ENCODE measurements around the gene RAB3GAP2.
A peak's percentile ranks its signal among the peaks of the same experiment; 100 is the strongest.
"Not testable (repeated sequence)": the region's sequence is repeated elsewhere in the genome, so short reads cannot be mapped to it uniquely, and the experiment has no call there.

RAB3GAP2 gene

DNA sequence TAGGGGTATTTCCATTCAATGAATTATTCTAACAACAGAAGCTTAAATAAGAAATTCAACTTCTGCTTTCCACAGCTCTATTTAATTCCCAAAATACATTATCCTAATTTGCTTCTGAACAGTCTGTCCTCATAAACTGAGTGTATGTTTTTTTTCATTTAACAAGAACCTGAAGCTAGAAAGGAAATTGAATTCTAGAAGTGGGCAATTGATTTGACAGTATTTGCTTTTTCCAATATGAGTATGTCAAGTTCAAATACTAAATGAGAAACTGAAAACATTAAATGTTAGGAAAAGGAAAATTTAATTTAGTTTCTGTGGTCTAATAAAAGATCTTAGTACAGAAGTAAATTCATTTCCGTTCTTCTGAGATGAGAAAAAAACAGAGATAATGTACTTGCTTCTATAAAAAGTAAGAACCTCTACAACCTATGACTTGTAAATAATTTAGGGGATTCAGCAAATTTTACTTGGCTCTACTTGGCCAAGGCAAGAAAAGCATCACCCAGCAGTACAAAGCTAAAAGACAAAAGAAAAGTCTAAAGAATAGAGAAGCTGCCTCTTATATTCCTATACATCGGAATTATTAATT lies 31.1 kb downstream of the RAB3GAP2 start:
- DNase-seq (ENCODE audit: extremely low spot score, insufficient read length, low read depth) (no peak), FAIRE-seq (peak; percentile 65)

- no peak for DNase-seq (ENCODE audit: extremely low spot score, insufficient read length, low read depth)
- FAIRE-seq, result no peak
Measured at GRCh38 chr1:220239966-220240365, 32.3 kb downstream of the RAB3GAP2 start.

DNA sequence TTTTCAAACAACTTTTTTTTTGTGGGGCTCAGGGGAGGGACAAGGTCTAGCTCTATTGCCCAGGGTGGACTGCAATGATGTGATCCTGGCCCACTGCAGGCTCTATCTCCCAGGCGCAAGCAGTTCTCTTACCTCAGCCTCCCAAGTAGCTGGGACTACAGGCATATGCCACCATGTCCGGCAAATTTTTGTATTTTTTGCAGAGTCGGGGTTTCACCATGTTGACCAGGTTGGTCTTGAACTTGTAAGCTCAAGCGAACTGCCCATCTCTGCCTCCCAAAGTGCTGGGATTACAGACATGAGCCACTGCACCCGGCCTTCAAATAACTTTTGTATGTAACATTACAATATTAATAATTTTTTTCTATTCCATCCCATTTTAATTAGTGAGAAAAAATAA lies 33.0 kb downstream of the RAB3GAP2 start:
- FAIRE-seq (no peak), DNase-seq (ENCODE audit: extremely low spot score, insufficient read length, low read depth) (no peak)

DNA sequence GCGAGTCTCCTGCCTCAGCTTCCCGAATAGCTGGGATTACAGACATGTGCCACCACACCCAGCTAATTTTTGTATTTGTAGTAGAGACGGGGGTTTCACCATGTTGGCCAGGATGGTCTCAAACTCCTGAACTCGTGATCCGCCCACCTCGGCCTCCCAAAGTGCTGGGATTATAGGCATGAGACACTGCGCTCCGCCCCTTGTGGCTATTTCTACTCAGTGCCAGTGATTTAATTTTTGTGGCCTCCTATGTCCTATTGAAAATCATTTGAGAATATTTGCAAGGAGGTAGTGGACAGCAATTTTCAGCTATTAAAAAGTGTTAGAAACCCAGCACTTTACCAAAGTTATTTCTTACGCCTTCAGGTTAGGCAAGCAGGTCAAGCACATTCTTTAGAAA lies 36.0 kb downstream of the RAB3GAP2 start:
- not testable (repeated sequence) for DNase-seq (ENCODE audit: extremely low spot score, insufficient read length, low read depth); FAIRE-seq

DNA sequence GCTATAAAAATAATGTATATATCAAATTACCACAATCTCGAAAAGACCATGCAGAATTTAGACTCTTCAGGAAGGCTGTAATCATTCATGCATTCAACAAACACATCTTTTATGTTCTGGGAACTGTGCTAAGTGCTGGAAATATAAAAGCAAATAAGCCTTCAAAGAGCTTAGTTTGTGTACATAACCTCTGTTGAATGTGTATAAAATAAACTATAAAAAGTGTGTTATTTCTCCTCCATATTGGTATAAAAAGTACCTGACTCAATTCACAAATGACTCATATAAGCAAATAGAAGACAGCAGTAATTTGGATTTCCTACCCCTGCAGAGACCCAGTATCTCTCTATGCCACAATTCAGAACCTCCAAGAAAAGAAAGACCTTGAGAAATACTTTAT lies 36.8 kb downstream of the RAB3GAP2 start:
- FAIRE-seq, result no peak
- DNase-seq (ENCODE audit: extremely low spot score, insufficient read length, low read depth), result no peak

DNA sequence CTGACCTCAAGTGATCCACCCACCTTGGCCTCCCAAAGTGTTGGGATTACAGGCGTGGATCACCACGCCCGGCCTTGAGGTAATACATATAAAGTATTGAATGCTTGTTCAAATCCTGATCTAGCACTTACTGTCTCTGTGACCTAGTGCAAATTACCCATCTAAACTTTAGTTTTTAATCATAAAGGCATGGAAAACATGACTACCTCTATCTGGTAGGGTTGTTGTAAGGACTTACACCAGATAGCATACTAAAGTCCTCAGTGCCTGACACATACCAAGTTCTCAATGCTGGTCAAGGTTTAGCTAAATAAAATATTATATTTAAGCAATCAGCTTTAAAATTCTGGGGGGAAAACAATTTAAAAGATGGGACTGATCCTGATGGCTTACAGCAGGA lies 38.3 kb downstream of the RAB3GAP2 start:
- DNase-seq (ENCODE audit: extremely low spot score, insufficient read length, low read depth) (no peak), FAIRE-seq (no peak)

- DNase-seq (ENCODE audit: extremely low spot score, insufficient read length, low read depth), result no peak
- no peak for FAIRE-seq
Measured at GRCh38 chr1:220229771-220230170, 42.5 kb downstream of the RAB3GAP2 start.

DNA sequence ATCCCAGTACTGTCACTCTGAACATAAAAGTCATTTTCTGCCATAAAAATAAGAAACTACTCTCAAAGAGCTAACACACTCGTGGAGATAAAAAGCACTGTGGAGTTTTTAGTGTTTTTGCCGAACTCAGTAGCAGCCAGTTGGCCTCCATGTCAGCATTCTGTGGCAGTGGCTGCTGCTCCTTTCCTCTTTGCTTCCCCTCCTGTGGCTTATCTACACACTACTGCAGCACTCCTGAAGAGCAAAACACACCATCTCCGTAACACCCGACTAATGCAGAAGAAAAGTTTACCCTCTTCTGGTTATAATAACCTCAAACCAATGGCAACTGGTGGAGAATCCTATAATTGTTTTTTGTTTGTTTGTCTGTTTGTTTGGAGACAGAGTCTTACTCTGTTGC lies 44.9 kb downstream of the RAB3GAP2 start:
- FAIRE-seq (no peak), DNase-seq (ENCODE audit: extremely low spot score, insufficient read length, low read depth) (no peak)

DNA sequence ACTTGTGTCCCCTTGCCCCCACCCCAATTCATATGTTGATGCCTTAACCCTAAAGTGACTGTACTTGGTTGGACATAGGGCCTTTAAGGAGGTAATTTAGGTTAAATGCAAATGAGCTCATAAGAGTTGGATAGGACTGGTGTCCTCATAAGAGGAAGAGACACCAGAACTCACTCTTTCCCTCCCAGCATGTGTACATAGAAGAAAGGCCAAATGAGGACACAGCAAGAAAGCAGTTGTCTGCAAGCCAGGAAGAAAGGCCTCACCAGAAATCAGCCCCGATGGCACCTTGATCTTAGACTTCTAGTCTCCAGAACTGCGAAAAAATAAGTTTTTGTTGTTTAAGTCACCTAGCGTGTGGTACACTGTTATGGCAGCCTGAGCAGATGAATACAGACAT lies 45.5 kb downstream of the RAB3GAP2 start:
- DNase-seq (ENCODE audit: extremely low spot score, insufficient read length, low read depth), result no peak
- no peak for FAIRE-seq

- FAIRE-seq (no peak), DNase-seq (ENCODE audit: extremely low spot score, insufficient read length, low read depth) (no peak)
Measured at GRCh38 chr1:220225957-220226356, 46.3 kb downstream of the RAB3GAP2 start.

DNA sequence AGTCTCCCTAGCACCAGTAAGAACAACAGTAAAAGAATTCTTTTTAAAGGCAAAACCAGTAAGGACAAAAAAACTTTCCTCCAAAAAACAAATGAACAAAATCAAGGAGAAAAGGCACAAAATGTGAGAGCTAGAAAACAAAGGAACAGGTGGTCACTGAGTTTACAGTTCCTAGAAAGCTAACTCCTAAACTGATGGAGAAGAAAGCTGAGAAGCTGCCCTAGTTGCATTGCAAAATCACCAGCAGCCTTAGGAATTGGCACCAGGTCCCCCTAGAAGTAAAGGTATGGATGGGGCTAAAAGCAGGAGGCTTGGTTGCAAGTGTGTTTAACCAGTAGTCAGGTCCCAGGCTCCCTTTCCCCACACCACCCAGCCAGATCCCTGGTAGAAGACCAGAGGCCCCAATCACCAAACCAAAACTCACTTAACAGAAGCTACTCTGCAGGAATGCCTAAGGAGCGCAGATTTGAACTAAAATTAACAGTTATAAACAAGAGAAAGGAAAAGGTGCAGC lies 47.6 kb downstream of the RAB3GAP2 start:
- FAIRE-seq (peak; percentile 36), DNase-seq (ENCODE audit: extremely low spot score, insufficient read length, low read depth) (no peak)

- FAIRE-seq (peak; percentile 73), DNase-seq (ENCODE audit: extremely low spot score, insufficient read length, low read depth) (no peak)
Measured at GRCh38 chr1:220224033-220224432, 48.2 kb downstream of the RAB3GAP2 start.

GRCh38 chr1:220222939-220223338 lies 49.3 kb downstream of the RAB3GAP2 start:
- FAIRE-seq (peak; percentile 79), DNase-seq (ENCODE audit: extremely low spot score, insufficient read length, low read depth) (no peak)

DNA sequence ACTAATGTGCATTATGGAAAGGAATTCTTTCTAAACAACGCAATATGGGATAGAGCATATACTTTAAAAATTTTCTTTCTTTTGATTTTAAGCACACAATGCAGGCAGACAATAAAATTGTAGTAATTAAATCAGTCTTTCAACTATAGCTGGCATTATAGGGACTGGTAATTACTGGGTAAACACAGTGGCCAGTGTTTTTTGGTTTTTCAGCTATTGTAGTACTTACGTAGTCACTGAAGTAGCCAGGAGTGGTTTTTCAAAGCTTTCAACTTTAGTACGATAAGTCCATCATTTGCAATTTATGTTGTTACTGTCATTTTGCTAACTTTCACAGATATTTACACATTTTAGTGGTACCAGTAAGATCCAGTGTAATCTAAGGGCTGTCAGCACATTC lies 50.6 kb downstream of the RAB3GAP2 start:
- FAIRE-seq (peak; percentile 15), DNase-seq (ENCODE audit: extremely low spot score, insufficient read length, low read depth) (no peak)

DNA sequence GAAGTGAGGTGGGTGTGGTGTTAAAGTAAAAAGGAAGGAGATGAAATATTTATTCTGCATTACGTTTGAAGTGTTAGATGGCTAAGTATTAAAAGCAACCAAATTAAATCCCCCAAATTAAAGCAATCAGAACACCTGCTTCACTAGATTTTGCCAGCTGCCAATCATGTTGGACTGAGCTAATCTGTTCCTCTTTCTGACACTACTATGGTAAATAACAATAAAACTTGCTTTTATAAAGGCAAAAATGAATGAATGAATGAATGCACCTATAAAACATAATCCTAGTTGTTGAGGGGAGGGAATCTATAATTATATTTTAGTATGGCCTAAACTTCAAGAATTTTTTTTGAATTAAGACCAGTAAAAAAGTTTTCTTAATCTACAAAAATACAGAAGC lies 51.0 kb downstream of the RAB3GAP2 start:
- peak; percentile 39 for FAIRE-seq
- DNase-seq (ENCODE audit: extremely low spot score, insufficient read length, low read depth), result no peak

DNA sequence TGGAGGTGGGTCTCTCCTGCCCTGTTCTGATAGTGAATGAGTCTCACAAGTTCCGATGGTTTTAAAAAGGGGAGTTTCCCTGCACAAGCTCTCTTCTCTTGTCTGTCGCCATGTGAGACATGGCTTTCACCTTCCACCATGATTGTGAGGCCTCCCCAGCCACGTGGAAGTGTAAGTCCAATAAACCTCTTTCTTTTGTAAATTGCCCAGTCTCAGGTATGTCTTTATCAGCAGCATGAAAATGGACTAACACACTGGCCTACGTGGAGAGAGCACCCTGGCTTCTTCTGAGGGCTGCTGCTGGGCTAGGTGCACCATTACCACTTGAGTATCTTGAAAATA lies 51.6 kb downstream of the RAB3GAP2 start:
- not testable (repeated sequence) for DNase-seq (ENCODE audit: extremely low spot score, insufficient read length, low read depth)
- FAIRE-seq, result peak; percentile 63

DNA sequence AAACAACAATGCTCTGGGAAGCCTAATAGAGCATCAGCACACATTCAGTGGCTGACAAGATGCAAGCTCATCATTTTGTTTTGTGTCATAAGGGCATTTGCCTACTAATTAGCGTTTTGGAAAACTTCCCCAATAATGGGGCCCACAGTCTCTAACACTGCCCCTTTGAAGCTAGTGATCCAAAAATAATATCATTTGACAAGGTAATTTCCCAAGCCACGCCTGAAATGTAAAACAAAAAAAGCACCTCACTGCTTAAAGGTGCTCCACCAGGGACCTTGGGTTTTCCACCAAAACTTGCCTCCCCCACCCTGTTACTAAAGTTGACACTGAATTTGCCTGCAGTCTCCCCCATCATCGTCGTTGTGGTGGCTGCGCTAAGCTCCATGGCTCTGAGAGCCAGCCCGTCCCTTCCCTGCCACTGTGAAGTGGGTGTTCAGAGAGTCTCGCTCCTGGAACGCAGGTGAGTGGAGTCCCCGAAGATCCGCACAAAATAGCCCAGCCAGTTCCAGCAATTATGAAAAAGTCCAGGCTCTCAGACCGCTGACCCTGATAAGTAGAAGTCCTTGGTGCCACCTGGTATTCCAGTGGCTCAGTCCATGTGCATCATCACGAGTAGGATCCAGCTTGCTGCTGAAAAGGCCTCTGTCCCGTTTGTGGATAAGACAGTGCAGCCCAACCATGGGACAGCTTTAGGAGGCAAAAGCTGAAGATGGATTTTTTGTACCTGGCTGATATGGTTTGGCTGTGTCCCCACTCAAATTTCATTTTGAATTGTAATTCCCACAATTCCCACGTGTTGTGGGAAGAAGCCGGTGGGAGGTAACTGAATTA lies 52.2 kb downstream of the RAB3GAP2 start:
- DNase-seq (ENCODE audit: extremely low spot score, insufficient read length, low read depth) (no peak), FAIRE-seq (peak; percentile 90)

DNA sequence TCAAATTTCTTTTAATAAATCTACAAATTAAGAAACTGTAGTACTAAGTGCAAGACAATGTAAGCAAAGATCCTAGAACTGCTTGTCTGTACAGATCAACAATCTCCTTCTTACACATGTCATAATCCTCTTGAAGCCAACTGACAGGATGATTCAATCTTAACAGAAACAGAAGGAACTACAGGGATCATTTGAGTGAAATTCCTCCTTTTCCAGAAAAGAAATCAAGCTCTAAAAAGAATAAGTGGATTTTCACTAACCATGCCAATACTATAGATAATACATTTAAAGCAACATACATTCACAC lies 53.2 kb downstream of the RAB3GAP2 start:
- DNase-seq (ENCODE audit: extremely low spot score, insufficient read length, low read depth) (no peak), FAIRE-seq (peak; percentile 63)

- peak; percentile 73 for FAIRE-seq
- not testable (repeated sequence) for DNase-seq (ENCODE audit: extremely low spot score, insufficient read length, low read depth)
Measured at GRCh38 chr1:220218397-220219135, 53.7 kb downstream of the RAB3GAP2 start.

GRCh38 chr1:220217383-220217988 lies 54.8 kb downstream of the RAB3GAP2 start:
- DNase-seq (ENCODE audit: extremely low spot score, insufficient read length, low read depth), result no peak
- FAIRE-seq, result peak; percentile 39

All from GM18507 (cell line).